ENCODE data around the gene PTPN2. TPM values are rescaled to one million over a fixed set of nuclear protein-coding genes. Genes with fewer than 3 reads are reported as not detected.

The PTPN2 gene
- total and polyA plus RNA-seq, 9 of the 15 experiments (the other 6 are each of a cell fraction or from before 2014, with no cell fraction given) = 36.6 to 66.4 (median 43.8) TPM

DNA sequence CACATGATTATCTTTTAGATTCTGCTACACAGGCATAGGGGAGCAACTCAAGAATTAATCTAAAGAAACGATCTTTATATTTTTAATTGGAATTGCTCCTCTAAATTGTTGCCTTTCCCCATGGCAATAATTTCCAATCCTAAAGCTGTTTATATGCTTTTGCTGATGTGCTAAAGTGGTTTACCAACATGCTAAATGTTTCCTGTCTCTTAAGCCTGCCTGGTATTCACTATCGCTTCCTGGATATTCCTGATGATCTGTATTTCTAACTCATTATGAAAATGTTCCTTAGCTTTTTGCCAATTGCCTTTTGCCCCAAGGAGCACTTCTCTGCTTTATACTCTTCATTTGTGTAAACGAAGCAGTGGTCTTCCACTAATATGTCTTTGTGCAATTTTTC is 65.8 kb downstream of the PTPN2 start:
- Histone ChIP-seq H3K9me3 (replicated peaks; ENCODE audit: control insufficient read depth, insufficient read depth, low read depth, low read length) (no peaks in the 10 kb centered on the region), H3K4me2 (ENCODE audit: insufficient read depth, low read length) (no peak overlapping the region), H3K79me2 (ENCODE audit: control insufficient read depth, insufficient read depth, low read length) (no peaks in the 10 kb centered on the region), H3K27ac (ENCODE audit: extremely low read depth, low read depth, low read length) (no peak overlapping the region), H3K4me3 (no peak overlapping the region), H3K9ac (ENCODE audit: insufficient read depth in 1 of 2, low read depth in 2 of 2, low read length in 2 of 2) (no peak overlapping the region), H2AFZ (ENCODE audit: low read depth, low read length) (no peak overlapping the region), H3K9me1 (ENCODE audit: control insufficient read depth, insufficient read depth, low read length) (no peaks in the 10 kb centered on the region), H3K36me3 (ENCODE audit: control insufficient read depth, insufficient read depth, low read length) (peaks cover 47% of the 10 kb centered on the region; the same call in 2 of the 3 replicates), H4K20me1 (replicated peaks; ENCODE audit: control insufficient read depth, insufficient read depth, low read length) (no peaks in the 10 kb centered on the region), H3K4me1 (replicated peaks in 1 of 2; ENCODE audit: control insufficient read depth in 2 of 2, insufficient read depth in 2 of 2, low read length in 2 of 2) (no peaks in the 10 kb centered on the region), H3K27me3 (ENCODE audit: control insufficient read depth in 2 of 2, insufficient read depth in 2 of 2, low read length in 2 of 2) (no peaks in the 10 kb centered on the region)
- DNase-seq (ENCODE audit: extremely low read depth in 1 of 4, low spot score in 3 of 4) (no peak), ATAC-seq (no peak), FAIRE-seq (no peak)
- ChIA-PET CTCF (ENCODE audit: low intra/inter-chr PET ratio) (no interaction called here), POLR2A (no interaction called here)
- no TSS peak for BruUV-seq (replicated peaks)
- in situ Hi-C loops (cut with MboI) = no loop called here
- intact Hi-C loops (cut with micrococcal nuclease) = no loop called here
- WGBS (ENCODE audit: insufficient coverage, low coverage, missing lambda C conversion rate) = 88% methylated on average over 3 of the region's 3 CpGs
- TF ChIP-seq ZNF507 (tag; conservative IDR thresholded peaks at IDR 0.05) = no peak
- TF ChIP-seq, protein P1, sequence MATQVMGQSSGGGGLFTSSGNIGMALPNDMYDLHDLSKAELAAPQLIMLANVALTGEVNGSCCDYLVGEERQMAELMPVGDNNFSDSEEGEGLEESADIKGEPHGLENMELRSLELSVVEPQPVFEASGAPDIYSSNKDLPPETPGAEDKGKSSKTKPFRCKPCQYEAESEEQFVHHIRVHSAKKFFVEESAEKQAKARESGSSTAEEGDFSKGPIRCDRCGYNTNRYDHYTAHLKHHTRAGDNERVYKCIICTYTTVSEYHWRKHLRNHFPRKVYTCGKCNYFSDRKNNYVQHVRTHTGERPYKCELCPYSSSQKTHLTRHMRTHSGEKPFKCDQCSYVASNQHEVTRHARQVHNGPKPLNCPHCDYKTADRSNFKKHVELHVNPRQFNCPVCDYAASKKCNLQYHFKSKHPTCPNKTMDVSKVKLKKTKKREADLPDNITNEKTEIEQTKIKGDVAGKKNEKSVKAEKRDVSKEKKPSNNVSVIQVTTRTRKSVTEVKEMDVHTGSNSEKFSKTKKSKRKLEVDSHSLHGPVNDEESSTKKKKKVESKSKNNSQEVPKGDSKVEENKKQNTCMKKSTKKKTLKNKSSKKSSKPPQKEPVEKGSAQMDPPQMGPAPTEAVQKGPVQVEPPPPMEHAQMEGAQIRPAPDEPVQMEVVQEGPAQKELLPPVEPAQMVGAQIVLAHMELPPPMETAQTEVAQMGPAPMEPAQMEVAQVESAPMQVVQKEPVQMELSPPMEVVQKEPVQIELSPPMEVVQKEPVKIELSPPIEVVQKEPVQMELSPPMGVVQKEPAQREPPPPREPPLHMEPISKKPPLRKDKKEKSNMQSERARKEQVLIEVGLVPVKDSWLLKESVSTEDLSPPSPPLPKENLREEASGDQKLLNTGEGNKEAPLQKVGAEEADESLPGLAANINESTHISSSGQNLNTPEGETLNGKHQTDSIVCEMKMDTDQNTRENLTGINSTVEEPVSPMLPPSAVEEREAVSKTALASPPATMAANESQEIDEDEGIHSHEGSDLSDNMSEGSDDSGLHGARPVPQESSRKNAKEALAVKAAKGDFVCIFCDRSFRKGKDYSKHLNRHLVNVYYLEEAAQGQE (IDR thresholded peaks at IDR 0.05; ENCODE audit: borderline replicate concordance) = no peak
- TF ChIP-seq, protein P1 (CRISPR knock-in tag; IDR thresholded peaks at IDR 0.05; ENCODE audit: low read depth) = no peak
- TF ChIP-seq POLR3A (IDR thresholded peaks at IDR 0.05; ENCODE audit: borderline replicate concordance, extremely low read depth, insufficient read depth, insufficient read length) = no peak
- TF ChIP-seq RBM17 (IDR thresholded peaks at IDR 0.05; ENCODE audit: borderline replicate concordance, low read depth, low read length) = no peak
- no peak for TF ChIP-seq FUS (optimal IDR thresholded peaks at IDR 0.05; ENCODE audit: low read depth, low read length)
- no peak for TF ChIP-seq E2F3 (CRISPR knock-in tag; IDR thresholded peaks at IDR 0.05)
- TF ChIP-seq FOXK1 (CRISPR knock-in tag; IDR thresholded peaks at IDR 0.05; ENCODE audit: borderline replicate concordance) = no peak
- no peak for TF ChIP-seq USF1 (CRISPR knock-in tag; IDR thresholded peaks at IDR 0.05)
- TF ChIP-seq, protein P2, sequence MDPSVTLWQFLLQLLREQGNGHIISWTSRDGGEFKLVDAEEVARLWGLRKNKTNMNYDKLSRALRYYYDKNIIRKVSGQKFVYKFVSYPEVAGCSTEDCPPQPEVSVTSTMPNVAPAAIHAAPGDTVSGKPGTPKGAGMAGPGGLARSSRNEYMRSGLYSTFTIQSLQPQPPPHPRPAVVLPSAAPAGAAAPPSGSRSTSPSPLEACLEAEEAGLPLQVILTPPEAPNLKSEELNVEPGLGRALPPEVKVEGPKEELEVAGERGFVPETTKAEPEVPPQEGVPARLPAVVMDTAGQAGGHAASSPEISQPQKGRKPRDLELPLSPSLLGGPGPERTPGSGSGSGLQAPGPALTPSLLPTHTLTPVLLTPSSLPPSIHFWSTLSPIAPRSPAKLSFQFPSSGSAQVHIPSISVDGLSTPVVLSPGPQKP (CRISPR knock-in tag; IDR thresholded peaks at IDR 0.05) = no peak
- TF ChIP-seq FOXM1 (IDR thresholded peaks at IDR 0.05; ENCODE audit: low read depth) = no peak
- TF ChIP-seq FOXM1 (CRISPR knock-in tag; IDR thresholded peaks at IDR 0.05; ENCODE audit: low read depth) = no peak
- no peak for TF ChIP-seq NFE2 (IDR thresholded peaks at IDR 0.05; ENCODE audit: low read depth)
- no peak for TF ChIP-seq GTF2B (IDR thresholded peaks at IDR 0.05; ENCODE audit: extremely low read depth, insufficient read length)

Data from K562 (cell line).